ENCODE data around the gene MEGF11. TPM values are rescaled to one million over a fixed set of nuclear protein-coding genes. Genes with fewer than 3 reads are reported as not detected.

Gene MEGF11
- total RNA-seq, 2 donors from 2014 or later = not detected

GRCh38 chr15:65998486-65998885 is 255.1 kb downstream of the MEGF11 start:
- no peak for DNase-seq (ENCODE audit: low spot score)
- Histone ChIP-seq H3K27ac (no peak overlapping the region), H3K9me3 (no peaks in the 10 kb centered on the region), H3K4me3 (no peak overlapping the region), H3K36me3 (no peaks in the 10 kb centered on the region), H3K27me3 (no peaks in the 10 kb centered on the region), H3K4me1 (no peaks in the 10 kb centered on the region)
- TF ChIP-seq, protein P1, sequence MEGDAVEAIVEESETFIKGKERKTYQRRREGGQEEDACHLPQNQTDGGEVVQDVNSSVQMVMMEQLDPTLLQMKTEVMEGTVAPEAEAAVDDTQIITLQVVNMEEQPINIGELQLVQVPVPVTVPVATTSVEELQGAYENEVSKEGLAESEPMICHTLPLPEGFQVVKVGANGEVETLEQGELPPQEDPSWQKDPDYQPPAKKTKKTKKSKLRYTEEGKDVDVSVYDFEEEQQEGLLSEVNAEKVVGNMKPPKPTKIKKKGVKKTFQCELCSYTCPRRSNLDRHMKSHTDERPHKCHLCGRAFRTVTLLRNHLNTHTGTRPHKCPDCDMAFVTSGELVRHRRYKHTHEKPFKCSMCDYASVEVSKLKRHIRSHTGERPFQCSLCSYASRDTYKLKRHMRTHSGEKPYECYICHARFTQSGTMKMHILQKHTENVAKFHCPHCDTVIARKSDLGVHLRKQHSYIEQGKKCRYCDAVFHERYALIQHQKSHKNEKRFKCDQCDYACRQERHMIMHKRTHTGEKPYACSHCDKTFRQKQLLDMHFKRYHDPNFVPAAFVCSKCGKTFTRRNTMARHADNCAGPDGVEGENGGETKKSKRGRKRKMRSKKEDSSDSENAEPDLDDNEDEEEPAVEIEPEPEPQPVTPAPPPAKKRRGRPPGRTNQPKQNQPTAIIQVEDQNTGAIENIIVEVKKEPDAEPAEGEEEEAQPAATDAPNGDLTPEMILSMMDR (IDR thresholded peaks at IDR 0.05) = no peak

DNA sequence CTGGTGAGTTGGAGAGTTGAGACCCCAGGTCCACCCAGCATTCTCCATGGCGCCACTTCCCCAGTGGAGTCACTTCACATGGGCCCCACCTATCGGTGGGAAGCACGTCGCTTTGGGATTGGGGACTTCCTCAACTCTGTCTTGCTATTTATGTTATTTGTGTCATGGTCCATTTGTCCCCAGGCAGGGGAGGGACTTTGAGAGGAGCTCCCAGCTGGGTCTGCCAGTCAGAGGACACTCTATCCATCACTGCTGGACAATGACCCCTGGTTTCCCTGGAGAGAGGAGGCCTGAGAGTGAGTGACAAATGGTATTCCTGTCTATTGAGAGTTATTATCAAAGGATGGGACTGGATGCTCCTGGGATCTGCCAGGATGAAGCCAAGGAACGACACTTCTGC is 256.6 kb downstream of the MEGF11 start:
- H3K4me3 ChIP-seq = no peak overlapping the region
- no peaks in the 10 kb centered on the region for H3K36me3 ChIP-seq
- H3K9me3 ChIP-seq = no peaks in the 10 kb centered on the region
- no peaks in the 10 kb centered on the region for H3K4me1 ChIP-seq
- H3K27ac ChIP-seq = no peak overlapping the region
- H3K27me3 ChIP-seq = no peaks in the 10 kb centered on the region
- TF ChIP-seq, protein P1 (IDR thresholded peaks at IDR 0.05) = no peak
- DNase-seq (ENCODE audit: low spot score) = no peak

DNA sequence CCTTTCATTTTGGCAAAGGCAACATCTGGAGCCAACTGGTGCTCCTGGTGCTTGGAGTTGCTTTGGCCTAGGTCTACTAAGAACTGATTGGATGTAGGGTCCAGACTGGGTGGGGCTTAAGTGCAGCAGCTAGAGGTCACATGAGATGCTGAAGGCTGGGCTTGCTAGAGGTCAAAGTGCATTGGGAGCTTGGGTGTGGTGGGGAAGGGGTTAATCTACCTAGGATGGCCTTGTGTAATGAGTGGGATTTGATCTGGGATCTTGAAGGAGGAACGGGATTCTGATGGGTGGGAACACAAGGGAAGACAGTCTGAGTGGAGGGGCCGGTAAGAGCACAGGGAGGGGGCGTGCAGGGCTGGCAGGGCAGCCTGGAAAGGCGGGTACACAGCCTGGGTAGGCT is 258.7 kb downstream of the MEGF11 start:
- TF ChIP-seq, protein P1 (IDR thresholded peaks at IDR 0.05) = no peak
- H3K9me3 ChIP-seq = no peaks in the 10 kb centered on the region
- H3K27ac ChIP-seq = no peak overlapping the region
- no peak for DNase-seq (ENCODE audit: low spot score)
- H3K27me3 ChIP-seq = no peaks in the 10 kb centered on the region
- H3K4me1 ChIP-seq = no peaks in the 10 kb centered on the region
- no peak overlapping the region for H3K4me3 ChIP-seq
- no peaks in the 10 kb centered on the region for H3K36me3 ChIP-seq

DNA sequence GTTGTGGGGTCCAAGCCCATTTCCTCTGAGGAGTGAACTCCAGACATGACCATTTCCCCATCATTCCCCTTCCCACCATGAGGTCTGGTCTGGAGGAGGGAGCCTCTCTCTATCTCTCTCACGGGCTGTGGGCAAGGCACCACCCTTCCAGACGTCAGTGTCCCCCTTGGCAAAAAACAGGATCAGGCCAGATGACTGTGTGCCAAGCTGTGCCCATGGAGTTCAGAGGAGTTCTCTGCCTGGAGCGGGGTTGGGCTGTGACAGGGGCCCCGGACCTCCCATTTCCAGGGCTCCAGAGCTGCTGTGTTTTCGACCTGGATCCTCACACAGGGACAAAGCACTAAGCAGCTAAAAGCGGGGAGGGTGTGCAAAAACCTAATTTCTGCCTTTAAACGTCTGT is 259.8 kb downstream of the MEGF11 start:
- Histone ChIP-seq H3K4me3 (no peak overlapping the region), H3K27me3 (no peaks in the 10 kb centered on the region), H3K36me3 (no peaks in the 10 kb centered on the region), H3K9me3 (no peaks in the 10 kb centered on the region), H3K27ac (no peak overlapping the region), H3K4me1 (no peaks in the 10 kb centered on the region)
- no peak for DNase-seq (ENCODE audit: low spot score)
- TF ChIP-seq, protein P1 (IDR thresholded peaks at IDR 0.05) = no peak

GRCh38 chr15:65993236-65993635 is 260.3 kb downstream of the MEGF11 start:
- H3K4me3 ChIP-seq = no peak overlapping the region
- no peak for DNase-seq (ENCODE audit: low spot score)
- no peaks in the 10 kb centered on the region for H3K27me3 ChIP-seq
- no peak overlapping the region for H3K27ac ChIP-seq
- H3K9me3 ChIP-seq = no peaks in the 10 kb centered on the region
- H3K4me1 ChIP-seq = no peaks in the 10 kb centered on the region
- no peaks in the 10 kb centered on the region for H3K36me3 ChIP-seq
- TF ChIP-seq, protein P1 (IDR thresholded peaks at IDR 0.05) = no peak

GRCh38 chr15:65991721-65992483 is 261.6 kb downstream of the MEGF11 start:
- no peaks in the 10 kb centered on the region for H3K27me3 ChIP-seq
- TF ChIP-seq, protein P1 (IDR thresholded peaks at IDR 0.05) = no peak

More at GRCh38 chr15:65991721-65992483, 261.6 kb downstream of the MEGF11 start:
- no peaks in the 10 kb centered on the region for H3K9me3 ChIP-seq
- no peaks in the 10 kb centered on the region for H3K36me3 ChIP-seq
- H3K27ac ChIP-seq = no peak overlapping the region
- H3K4me1 ChIP-seq = no peaks in the 10 kb centered on the region
- no peak overlapping the region for H3K4me3 ChIP-seq
- no peak for DNase-seq (ENCODE audit: low spot score)

Data from right atrium auricular region (tissue), 2 donors.